ENCODE results near the gene MFAP2.

- TF ChIP-seq CTCF (IDR thresholded peaks at IDR 0.05) (no peak), EP300 (IDR thresholded peaks at IDR 0.05; ENCODE audit: low read depth) (no peak), POLR2AphosphoS5 (IDR thresholded peaks at IDR 0.05) (no peak), POLR2A (IDR thresholded peaks at IDR 0.05) (no peak)
Measured at GRCh38 chr1:16938351-16939321, 41.8 kb downstream of the MFAP2 start.
